ENCODE data around the gene KCNT1. TPM values are rescaled to one million over a fixed set of nuclear protein-coding genes. Genes with fewer than 3 reads are reported as not detected.
"Not testable (repeated sequence)": the region's sequence is repeated elsewhere in the genome, so short reads cannot be mapped to it uniquely, and the experiment has no call there.

The KCNT1 gene
- total RNA-seq, 6 experiments from 2014 or later = not detected

DNA sequence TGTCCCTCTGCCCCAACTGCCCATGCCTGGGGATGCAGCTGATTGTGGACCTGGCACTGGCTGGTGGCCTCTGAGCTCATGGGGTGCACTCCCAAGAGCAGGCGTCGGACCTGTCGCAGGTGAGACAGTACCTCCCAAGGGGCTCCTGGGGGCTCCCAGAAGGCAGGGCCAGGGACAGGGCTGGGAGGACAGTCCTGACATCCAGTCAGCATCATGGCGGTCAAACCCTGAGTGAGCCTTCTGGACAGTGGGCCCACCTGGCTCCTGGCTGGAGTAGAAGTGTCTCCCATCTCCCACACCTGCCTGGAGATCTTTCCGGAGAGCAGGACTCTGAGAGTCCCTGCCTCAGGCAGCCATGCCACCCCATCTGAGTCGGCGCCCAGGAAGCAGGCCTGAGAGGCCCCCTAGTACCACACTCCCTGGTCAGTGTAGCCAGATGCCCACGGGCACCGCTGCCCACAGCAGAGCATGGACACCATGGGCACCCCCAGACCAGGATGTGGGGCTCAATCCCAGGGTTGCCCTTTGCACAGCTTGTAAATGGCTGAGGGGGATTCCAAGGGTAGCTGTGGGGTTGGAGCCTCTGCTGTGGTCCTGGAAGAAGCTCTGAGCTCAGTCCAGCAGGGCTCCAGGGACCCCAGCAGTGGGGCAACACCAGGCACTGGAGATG, 32.2 kb upstream of the KCNT1 start:
- TF ChIP-seq CTCF (IDR thresholded peaks at IDR 0.05) = no peak
- H3K27me3 Mint-ChIP-seq (ENCODE audit: insufficient read depth) = peaks cover 2% of the 10 kb centered on the region
- H3K4me3 Mint-ChIP-seq = no peak overlapping the region
- H3K27ac Mint-ChIP-seq = no peak overlapping the region
- H3K9me3 Mint-ChIP-seq = peaks cover 14% of the 10 kb centered on the region
- no peaks in the 10 kb centered on the region for H3K36me3 Mint-ChIP-seq (ENCODE audit: low read depth)
- no peak for DNase-seq
- H3K4me1 Mint-ChIP-seq (ENCODE audit: low read depth) = no peaks in the 10 kb centered on the region

DNA sequence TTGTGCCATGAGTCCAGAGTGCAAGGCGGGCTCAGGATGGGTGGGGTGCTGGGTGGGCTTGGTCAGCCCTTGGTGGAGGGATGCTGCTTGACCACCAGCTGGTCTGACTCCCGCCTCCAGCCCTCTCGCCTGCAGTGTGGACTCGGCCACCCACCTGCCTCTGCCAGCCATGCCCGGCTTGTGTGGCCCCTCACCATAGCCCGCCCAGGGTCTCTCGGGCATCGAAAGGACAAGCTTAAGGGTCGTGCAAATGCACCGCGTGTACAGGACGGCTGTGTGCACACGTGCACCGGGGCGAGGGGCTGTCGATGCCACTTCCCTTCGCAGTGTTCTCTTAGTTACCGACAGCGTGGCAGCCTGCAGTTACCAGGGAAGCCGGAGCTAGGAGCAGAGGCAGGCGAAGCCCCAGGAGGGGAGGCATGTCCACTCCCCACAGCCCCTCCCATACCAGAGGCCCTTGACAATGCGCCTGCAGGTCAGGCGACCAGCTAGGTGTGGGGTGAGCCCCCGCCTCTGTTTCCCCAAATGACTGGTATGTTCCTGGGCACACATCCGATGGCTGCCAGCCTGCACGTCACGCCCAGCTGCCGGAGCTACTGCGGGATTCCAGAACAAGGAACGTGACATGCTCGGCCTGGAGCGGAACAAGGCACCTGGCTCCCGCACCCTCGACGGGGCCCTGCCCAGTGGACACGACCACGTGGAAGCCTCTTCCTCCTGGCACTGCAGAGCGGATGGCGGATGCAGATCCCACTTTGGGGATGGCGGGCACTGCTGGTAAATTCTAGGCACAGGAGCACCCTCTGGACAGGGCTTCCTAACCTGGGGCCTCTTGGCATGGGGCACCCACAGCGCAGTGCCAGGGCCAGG, 31.0 kb upstream of the KCNT1 start:
- H3K27me3 Mint-ChIP-seq (ENCODE audit: insufficient read depth) = peaks cover 2% of the 10 kb centered on the region

GRCh38 chr9:135671591-135672041, 30.4 kb upstream of the KCNT1 start:
- Mint-ChIP-seq H3K4me3 (no peak overlapping the region), H3K27ac (no peak overlapping the region), H3K4me1 (ENCODE audit: low read depth) (no peaks in the 10 kb centered on the region), H3K27me3 (ENCODE audit: insufficient read depth) (peaks cover 2% of the 10 kb centered on the region; the same call in 1 of the 2 replicates), H3K9me3 (peaks cover 10% of the 10 kb centered on the region), H3K36me3 (ENCODE audit: low read depth) (no peaks in the 10 kb centered on the region)
- no peak for DNase-seq
- no peak for TF ChIP-seq CTCF (IDR thresholded peaks at IDR 0.05)

More for the DNA sequence above, 31.0 kb upstream of the KCNT1 start:
- no peak for TF ChIP-seq CTCF (IDR thresholded peaks at IDR 0.05)
- Mint-ChIP-seq H3K27ac (no peak overlapping the region), H3K4me1 (ENCODE audit: low read depth) (no peaks in the 10 kb centered on the region), H3K9me3 (peaks cover 14% of the 10 kb centered on the region), H3K4me3 (no peak overlapping the region), H3K36me3 (ENCODE audit: low read depth) (no peaks in the 10 kb centered on the region)
- DNase-seq = no peak

DNA sequence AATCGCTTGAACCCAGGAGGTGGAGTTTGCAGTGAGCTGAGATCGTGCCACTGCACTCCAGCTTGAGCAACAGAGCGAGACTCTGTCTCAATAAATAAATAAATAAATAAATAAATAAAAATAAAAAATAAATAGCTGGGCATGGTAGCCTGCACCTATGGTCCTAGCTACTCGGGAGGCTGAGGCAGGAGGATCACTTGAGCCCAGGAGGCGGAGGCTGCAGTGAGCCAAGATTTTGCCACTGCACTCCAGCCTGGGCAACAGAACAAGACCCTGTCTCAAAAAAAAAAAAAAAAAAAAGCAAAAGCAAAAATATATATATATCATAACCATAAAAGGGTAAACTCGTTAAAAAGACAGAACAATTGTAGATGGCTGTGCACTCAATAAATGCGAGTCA, 29.2 kb upstream of the KCNT1 start:
- H3K36me3 Mint-ChIP-seq (ENCODE audit: low read depth); H3K4me1 Mint-ChIP-seq (ENCODE audit: low read depth); H3K4me3 Mint-ChIP-seq; H3K27me3 Mint-ChIP-seq (ENCODE audit: insufficient read depth); H3K27ac Mint-ChIP-seq; DNase-seq: not testable (repeated sequence)
- peaks cover 10% of the 10 kb centered on the region for H3K9me3 Mint-ChIP-seq

GRCh38 chr9:135673941-135674340, 28.0 kb upstream of the KCNT1 start:
- H3K9me3 Mint-ChIP-seq = peaks cover 4% of the 10 kb centered on the region
- DNase-seq = no peak

More at GRCh38 chr9:135673941-135674340, 28.0 kb upstream of the KCNT1 start:
- no peaks in the 10 kb centered on the region for H3K4me1 Mint-ChIP-seq (ENCODE audit: low read depth)
- no peak overlapping the region for H3K4me3 Mint-ChIP-seq
- H3K36me3 Mint-ChIP-seq (ENCODE audit: low read depth) = no peaks in the 10 kb centered on the region
- H3K27me3 Mint-ChIP-seq (ENCODE audit: insufficient read depth) = peaks cover 2% of the 10 kb centered on the region; the same call in 1 of the 2 replicates
- TF ChIP-seq CTCF (IDR thresholded peaks at IDR 0.05) = no peak
- H3K27ac Mint-ChIP-seq = no peak overlapping the region
